ENCODE data around the gene NFATC3.
"Not testable (repeated sequence)": the region's sequence is repeated elsewhere in the genome, so short reads cannot be mapped to it uniquely, and the experiment has no call there.

NFATC3 gene

GRCh38 chr16:68120496-68120895, 35.3 kb downstream of the NFATC3 start:
- not testable (repeated sequence) for DNase-seq

GRCh38 chr16:68126395-68126794, 41.2 kb downstream of the NFATC3 start:
- DNase-seq = no peak

- no peak for DNase-seq
Observed at GRCh38 chr16:68128577-68129305, 43.6 kb downstream of the NFATC3 start.

GRCh38 chr16:68130520-68130919, 45.4 kb downstream of the NFATC3 start:
- DNase-seq = no peak

GRCh38 chr16:68131813-68132706, 46.9 kb downstream of the NFATC3 start:
- DNase-seq = no peak

- not testable (repeated sequence) for DNase-seq
Observed at GRCh38 chr16:68133000-68133399, 47.8 kb downstream of the NFATC3 start.

- no peak for DNase-seq
Observed at GRCh38 chr16:68134644-68135043, 49.5 kb downstream of the NFATC3 start.

- no peak for DNase-seq
Observed at GRCh38 chr16:68136515-68136914, 51.3 kb downstream of the NFATC3 start.

- no peak for DNase-seq
Observed at GRCh38 chr16:68144008-68144407, 58.8 kb downstream of the NFATC3 start.

GRCh38 chr16:68146585-68146984, 61.4 kb downstream of the NFATC3 start:
- no peak for DNase-seq

GRCh38 chr16:68147444-68147843, 62.3 kb downstream of the NFATC3 start:
- DNase-seq = no peak

- no peak for DNase-seq
Observed at GRCh38 chr16:68149596-68149995, 64.4 kb downstream of the NFATC3 start.

GRCh38 chr16:68155425-68155824, 70.3 kb downstream of the NFATC3 start:
- no peak for DNase-seq

- no peak for DNase-seq
Observed at GRCh38 chr16:68162413-68162812, 77.2 kb downstream of the NFATC3 start.

GRCh38 chr16:68163275-68163674, 78.1 kb downstream of the NFATC3 start:
- not testable (repeated sequence) for DNase-seq

GRCh38 chr16:68166264-68166663, 81.1 kb downstream of the NFATC3 start:
- no peak for DNase-seq

GRCh38 chr16:68179196-68179795, 94.1 kb downstream of the NFATC3 start:
- no peak for DNase-seq

- DNase-seq = no peak
Observed at GRCh38 chr16:68179855-68180254, 94.7 kb downstream of the NFATC3 start.

- DNase-seq = no peak
Observed at GRCh38 chr16:68183046-68183445, 97.9 kb downstream of the NFATC3 start.

- DNase-seq = no peak
Observed at GRCh38 chr16:68186877-68187276, 101.7 kb downstream of the NFATC3 start.

GRCh38 chr16:68187505-68187904, 102.3 kb downstream of the NFATC3 start:
- DNase-seq = no peak

GRCh38 chr16:68188170-68188569, 103.0 kb downstream of the NFATC3 start:
- DNase-seq = no peak

- DNase-seq = no peak
Observed at GRCh38 chr16:68190081-68190480, 104.9 kb downstream of the NFATC3 start.
